Neuronal stem cell (in vitro differentiated cells): ENCODE measurements around the gene MAP9.

ENCODE experiments used
- DNase-seq: peaks from one replicate; pipeline ENCODE4 v3.0.0-alpha.2; 2013; ENCODE audit warnings: low spot score
- H2AFZ ChIP-seq: one replicate; pipeline ENCODE4 v1.6.1; 2013; ENCODE audit warnings: mild to moderate bottlenecking, low read length, inconsistent platforms
- H2AK5ac ChIP-seq: 2 replicates; pipeline ENCODE4 v1.6.1; 2013; ENCODE audit warnings: low read depth, mild to moderate bottlenecking, inconsistent platforms, low read length, moderate library complexity, mixed read lengths
- H2BK120ac ChIP-seq: 2 replicates; pipeline ENCODE4 v1.6.1; 2013; ENCODE audit warnings: low read depth, mild to moderate bottlenecking, inconsistent platforms, low read length, moderate library complexity, mixed read lengths
- H2BK12ac ChIP-seq: one replicate; pipeline ENCODE4 v1.6.1; 2013; ENCODE audit warnings: low read length, inconsistent platforms
- H2BK15ac ChIP-seq: 2 replicates; pipeline ENCODE4 v1.6.1; 2013; ENCODE audit warnings: mild to moderate bottlenecking, low read length, inconsistent platforms, mixed read lengths
- H2BK5ac ChIP-seq: one replicate; pipeline ENCODE4 v1.6.1; 2013; ENCODE audit warnings: inconsistent platforms, mild to moderate bottlenecking, low read length, moderate library complexity
- H3K14ac ChIP-seq: one replicate; pipeline ENCODE4 v1.6.1; 2013; ENCODE audit warnings: low read length, inconsistent platforms
- H3K18ac ChIP-seq: 2 replicates; pipeline ENCODE4 v1.6.1; 2013; ENCODE audit warnings: low read length, inconsistent platforms
- H3K23ac ChIP-seq: 2 replicates; pipeline ENCODE4 v1.6.1; 2013; ENCODE audit warnings: low read depth, mild to moderate bottlenecking, mixed read lengths, low read length, inconsistent platforms; ENCODE audit not compliant: poor library complexity
- H3K27ac ChIP-seq: replicated peaks from 3 replicates; pipeline ENCODE4 v1.5.1; 2013; ENCODE audit warnings: low read length, inconsistent platforms
- H3K27me3 ChIP-seq, 3 experiments: 2 replicates each; pipeline ENCODE4 v1.6.1; 2013; ENCODE audit warnings: low read length in 3 of 3, mild to moderate bottlenecking in 2 of 3, inconsistent platforms in 1 of 3, low read depth in 1 of 3, mixed read lengths in 1 of 3, moderate library complexity in 1 of 3; ENCODE audit not compliant: control insufficient read depth in 3 of 3, insufficient read depth in 3 of 3
- H3K36me3 ChIP-seq, 2 donors: replicated peaks in 1 of 2; 2 replicates each; pipeline ENCODE4 v1.6.1; 2013; ENCODE audit warnings: low read length in 2 of 2; ENCODE audit not compliant: control insufficient read depth in 2 of 2, insufficient read depth in 2 of 2
- H3K4ac ChIP-seq: 2 replicates; pipeline ENCODE4 v1.6.1; 2013; ENCODE audit warnings: inconsistent platforms, mild to moderate bottlenecking, low read length, moderate library complexity
- H3K4me1 ChIP-seq, 2 donors: 1 replicate in 1 of 2; 2 replicates in 1 of 2; pipeline ENCODE4 v1.6.1; 2013; ENCODE audit warnings: low read length in 2 of 2, low read depth in 1 of 2; ENCODE audit not compliant: control insufficient read depth in 2 of 2, insufficient read depth in 1 of 2
- H3K4me2 ChIP-seq: one replicate; pipeline ENCODE4 v1.6.1; 2013; ENCODE audit warnings: mild to moderate bottlenecking, low read length, inconsistent platforms; ENCODE audit not compliant: insufficient read depth, poor library complexity, severe bottlenecking
- H3K4me3 ChIP-seq, 2 donors: 2 replicates each; pipeline ENCODE4 v1.5.1; 2013; ENCODE audit warnings: low read length in 2 of 2, mild to moderate bottlenecking in 2 of 2, inconsistent platforms in 1 of 2, moderate library complexity in 1 of 2
- H3K79me1 ChIP-seq: one replicate; pipeline ENCODE4 v1.6.1; 2013; ENCODE audit warnings: low read depth, mild to moderate bottlenecking, inconsistent platforms, low read length, moderate library complexity
- H3K9ac ChIP-seq: one replicate; pipeline ENCODE4 v1.6.1; 2013; ENCODE audit warnings: mild to moderate bottlenecking, low read depth, low read length, inconsistent platforms; ENCODE audit not compliant: poor library complexity
- H3K9me3 ChIP-seq, 2 donors: replicated peaks in 1 of 2; 2 replicates each; pipeline versions ENCODE3 to v1.6.1; 2013; ENCODE audit warnings: low read length in 2 of 2, mild to moderate bottlenecking in 2 of 2, inconsistent platforms in 1 of 2, low read depth in 1 of 2, mixed read lengths in 1 of 2, moderate library complexity in 1 of 2; ENCODE audit not compliant: control insufficient read depth in 2 of 2, insufficient read depth in 1 of 2
- H4K8ac ChIP-seq: one replicate; pipeline ENCODE4 v1.6.1; 2013; ENCODE audit warnings: low read depth, mild to moderate bottlenecking, inconsistent platforms, low read length, moderate library complexity
- H4K91ac ChIP-seq: one replicate; pipeline ENCODE4 v1.6.1; 2013; ENCODE audit warnings: low read length, low read depth, mild to moderate bottlenecking, inconsistent platforms; ENCODE audit not compliant: poor library complexity
- WGBS, 2 donors: extraction: QIAGEN DNeasy Blood & Tissue Kit; methylation state at CpG; one replicate each; pipeline ENCODE4 v1.1.7; 2013; ENCODE audit warnings: missing lambda C conversion rate in 2 of 2, mixed read lengths in 1 of 2; ENCODE audit not compliant: insufficient read length in 2 of 2, insufficient replicate concordance in 1 of 2; ENCODE audit errors: extremely low coverage in 2 of 2; 5-methylcytosine and 5-hydroxymethylcytosine counted together

The MAP9 gene

DNA sequence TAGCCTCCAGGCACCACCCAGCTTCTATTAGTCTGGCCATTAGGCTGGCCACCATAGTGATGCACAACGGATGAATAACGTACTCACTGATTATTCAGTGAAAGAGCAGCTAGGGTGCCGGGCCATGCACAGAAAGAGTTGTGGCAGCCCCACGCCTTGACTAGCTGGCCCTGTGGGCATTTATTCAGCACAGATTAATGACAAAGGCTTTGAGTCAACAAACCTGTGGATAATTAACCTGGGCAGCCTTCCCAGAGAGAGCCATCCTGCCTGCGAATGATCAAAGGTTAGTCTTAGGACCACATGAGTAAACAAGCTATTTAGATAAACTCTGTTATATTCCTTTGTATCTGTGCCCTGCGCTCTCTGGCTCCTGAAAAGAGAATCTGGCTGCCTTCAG is 37.2 kb downstream of the MAP9 start:
- Histone ChIP-seq H3K18ac (no peak overlapping the region), H3K4me2 (no peak overlapping the region), H2BK120ac (no peak overlapping the region), H3K79me1 (no peaks in the 10 kb centered on the region), H4K91ac (no peak overlapping the region), H3K14ac (no peak overlapping the region), H3K4me3 (no peak overlapping the region), H2AFZ (no peak overlapping the region), H3K9me3 (no peaks in the 10 kb centered on the region), H3K23ac (no peak overlapping the region), H3K27ac (no peak overlapping the region), H3K4me1 (no peaks in the 10 kb centered on the region), H2AK5ac (no peak overlapping the region), H2BK15ac (no peak overlapping the region), H2BK12ac (no peak overlapping the region), H4K8ac (no peak overlapping the region), H3K9ac (no peak overlapping the region), H3K27me3 (no peaks in the 10 kb centered on the region), H2BK5ac (no peak overlapping the region), H3K4ac (no peak overlapping the region), H3K36me3 (no peaks in the 10 kb centered on the region)
- DNase-seq = no peak
- no CpG with 5 or more reads among the region's 6 CpGs for WGBS, 2 donors

DNA sequence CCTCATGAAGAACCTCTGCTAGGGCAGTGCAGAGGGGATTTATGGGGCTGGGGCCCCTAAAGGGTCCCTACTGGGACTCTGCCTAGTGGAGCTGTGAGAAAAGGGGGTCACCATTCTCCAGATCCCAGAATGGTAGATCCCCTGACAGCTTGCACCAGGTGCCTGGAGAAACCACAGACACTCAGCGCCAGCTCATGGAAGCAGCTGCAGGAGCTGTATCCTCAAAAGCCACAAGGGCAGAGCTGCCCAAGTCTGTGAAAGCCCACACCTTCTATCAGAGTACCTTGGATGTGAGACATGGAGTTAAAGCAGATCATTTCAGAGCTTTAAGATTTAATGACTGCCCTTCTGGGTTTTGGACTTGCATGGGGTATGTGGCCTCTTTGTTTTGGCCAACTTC is 38.6 kb downstream of the MAP9 start:
- WGBS, 2 donors = no CpG with 5 or more reads among the region's 1 CpG
- Histone ChIP-seq H2BK15ac (no peak overlapping the region), H3K23ac (no peak overlapping the region), H3K4me1 (no peaks in the 10 kb centered on the region), H2BK120ac (no peak overlapping the region), H3K4me3 (no peak overlapping the region), H2BK5ac (no peak overlapping the region), H3K9ac (no peak overlapping the region), H3K9me3 (no peaks in the 10 kb centered on the region), H2BK12ac (no peak overlapping the region), H4K8ac (no peak overlapping the region), H3K4ac (no peak overlapping the region), H3K18ac (no peak overlapping the region), H2AFZ (no peak overlapping the region), H2AK5ac (no peak overlapping the region), H3K14ac (no peak overlapping the region), H3K79me1 (no peaks in the 10 kb centered on the region), H3K36me3 (no peaks in the 10 kb centered on the region), H3K4me2 (no peak overlapping the region), H4K91ac (no peak overlapping the region), H3K27me3 (no peaks in the 10 kb centered on the region), H3K27ac (no peak overlapping the region)
- no peak for DNase-seq

DNA sequence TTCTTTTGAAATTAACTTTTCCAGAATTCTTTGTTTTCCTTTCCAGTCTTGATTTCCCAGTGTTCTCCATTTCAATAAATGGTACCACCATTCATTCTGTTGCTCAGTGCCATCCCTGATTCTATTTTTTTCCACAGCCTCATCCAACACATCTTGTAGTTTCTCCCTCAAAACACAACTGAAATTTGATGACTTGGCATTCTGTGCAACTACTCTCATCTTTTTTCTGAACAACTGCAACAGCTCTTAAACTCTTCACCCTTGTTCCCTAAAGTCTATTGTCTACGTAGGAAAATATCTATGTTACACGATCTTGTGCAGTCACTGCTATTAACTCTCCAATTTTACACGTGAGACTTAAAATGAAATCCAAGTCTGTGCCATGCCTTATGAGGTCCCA is 40.5 kb downstream of the MAP9 start:
- no peak overlapping the region for H4K8ac ChIP-seq
- no peak overlapping the region for H2BK5ac ChIP-seq
- no peak overlapping the region for H4K91ac ChIP-seq
- H2AFZ ChIP-seq = no peak overlapping the region
- no peak overlapping the region for H2BK15ac ChIP-seq
- no peak overlapping the region for H3K4ac ChIP-seq
- no peak for DNase-seq
- no peak overlapping the region for H3K27ac ChIP-seq
- no peak overlapping the region for H3K23ac ChIP-seq
- H3K14ac ChIP-seq = no peak overlapping the region
- no peak overlapping the region for H2AK5ac ChIP-seq
- H3K27me3 ChIP-seq = no peaks in the 10 kb centered on the region
- no peak overlapping the region for H3K9ac ChIP-seq
- no peaks in the 10 kb centered on the region for H3K36me3 ChIP-seq
- H2BK12ac ChIP-seq = no peak overlapping the region
- H3K9me3 ChIP-seq = no peaks in the 10 kb centered on the region
- H3K4me2 ChIP-seq = no peak overlapping the region
- no peaks in the 10 kb centered on the region for H3K79me1 ChIP-seq
- H3K4me3 ChIP-seq = no peak overlapping the region
- no peaks in the 10 kb centered on the region for H3K4me1 ChIP-seq
- no peak overlapping the region for H3K18ac ChIP-seq
- no peak overlapping the region for H2BK120ac ChIP-seq
- WGBS, 2 donors = no CpG with 5 or more reads among the region's 3 CpGs

DNA sequence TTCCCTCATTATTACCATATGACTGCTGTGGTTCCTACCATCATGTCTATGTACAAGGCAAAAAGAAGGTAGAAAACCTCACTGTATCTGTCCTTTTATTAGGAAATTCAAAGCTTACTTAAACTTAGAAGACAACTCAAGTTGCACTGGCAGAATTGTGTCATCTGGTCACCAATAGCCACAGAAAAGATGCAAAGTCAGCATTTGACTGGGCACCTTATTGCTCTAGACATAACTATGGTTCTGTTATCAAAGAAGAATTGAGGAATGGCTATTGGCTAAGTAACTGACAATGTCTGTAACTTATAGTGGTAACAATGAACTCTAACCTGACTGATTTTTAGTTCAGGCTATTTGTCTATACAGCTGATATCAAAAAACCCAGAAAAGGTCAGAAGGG is 45.3 kb downstream of the MAP9 start:
- Histone ChIP-seq H4K91ac (no peak overlapping the region), H2BK5ac (no peak overlapping the region), H3K14ac (no peak overlapping the region), H2AFZ (no peak overlapping the region), H3K23ac (no peak overlapping the region), H3K4ac (no peak overlapping the region), H3K27me3 (no peaks in the 10 kb centered on the region), H3K18ac (no peak overlapping the region), H3K4me1 (no peaks in the 10 kb centered on the region), H3K4me2 (no peak overlapping the region), H4K8ac (no peak overlapping the region), H3K9ac (no peak overlapping the region), H2BK15ac (no peak overlapping the region), H3K9me3 (no peaks in the 10 kb centered on the region), H3K27ac (no peak overlapping the region), H3K36me3 (no peaks in the 10 kb centered on the region), H3K79me1 (no peaks in the 10 kb centered on the region), H3K4me3 (no peak overlapping the region), H2BK12ac (no peak overlapping the region), H2BK120ac (no peak overlapping the region), H2AK5ac (no peak overlapping the region)
- no peak for DNase-seq
